ENCODE data around the gene PADI4. TPM values are rescaled to one million over a fixed set of nuclear protein-coding genes. Genes with fewer than 3 reads are reported as not detected.

Gene PADI4
- total and polyA plus RNA-seq, 7 donors = 0.44 to 0.60 TPM; not detected in 5

- intact Hi-C loops (cut with DNase I) = no loop called here
- H3K4me3 ChIP-seq = no peak overlapping the region
- H3K27me3 ChIP-seq = peaks cover 0 to 17% (median 0%) of the 10 kb centered on the region in 3 donors
- 85 to 87% methylated on average over 14 of the region's 14 CpGs for WGBS, 2 donors
- DNase-seq = no peak
- TF ChIP-seq POLR2AphosphoS5 (IDR thresholded peaks at IDR 0.05) (no peak), POLR2A (IDR thresholded peaks at IDR 0.05) (no peak), EP300 (IDR thresholded peaks at IDR 0.05) (no peak), CTCF (IDR thresholded peaks at IDR 0.05) (no peak)
- H3K4me1 ChIP-seq = no peaks in the 10 kb centered on the region
- no peak overlapping the region for H3K27ac ChIP-seq
- no peaks in the 10 kb centered on the region for H3K36me3 ChIP-seq
- H3K9me3 ChIP-seq = no peaks in the 10 kb centered on the region
Measured at GRCh38 chr1:17278996-17279830, 28.8 kb upstream of the PADI4 start.

- TF ChIP-seq POLR2A (IDR thresholded peaks at IDR 0.05) (no peak), POLR2AphosphoS5 (IDR thresholded peaks at IDR 0.05) (no peak), EP300 (IDR thresholded peaks at IDR 0.05) (no peak), CTCF (IDR thresholded peaks at IDR 0.05) (no peak)
- peaks cover 0 to 12% (median 0%) of the 10 kb centered on the region in 3 donors for H3K27me3 ChIP-seq
- no peaks in the 10 kb centered on the region for H3K36me3 ChIP-seq
- no peak overlapping the region for H3K4me3 ChIP-seq
- no peak for DNase-seq
- H3K27ac ChIP-seq = no peak overlapping the region
- intact Hi-C loops (cut with DNase I) = no loop called here
- 84 to 85% methylated on average over 7 of the region's 7 CpGs for WGBS, 2 donors
- H3K4me1 ChIP-seq = no peaks in the 10 kb centered on the region
- no peaks in the 10 kb centered on the region for H3K9me3 ChIP-seq
Measured at GRCh38 chr1:17280436-17280835, 27.6 kb upstream of the PADI4 start.

- Histone ChIP-seq H3K27me3 (peaks cover 0 to 12% (median 0%) of the 10 kb centered on the region in 3 donors), H3K9me3 (no peaks in the 10 kb centered on the region), H3K27ac (no peak overlapping the region), H3K36me3 (no peaks in the 10 kb centered on the region), H3K4me3 (no peak overlapping the region), H3K4me1 (no peaks in the 10 kb centered on the region)
- DNase-seq = no peak
- TF ChIP-seq POLR2AphosphoS5 (IDR thresholded peaks at IDR 0.05) (no peak), EP300 (IDR thresholded peaks at IDR 0.05) (no peak), POLR2A (IDR thresholded peaks at IDR 0.05) (no peak), CTCF (IDR thresholded peaks at IDR 0.05) (no peak)
- 83 to 84% methylated on average over 2 of the region's 2 CpGs for WGBS, 2 donors
- intact Hi-C loops (cut with DNase I) = no loop called here
Measured at GRCh38 chr1:17280894-17281293, 27.1 kb upstream of the PADI4 start.

- Histone ChIP-seq H3K4me3 (no peak overlapping the region), H3K4me1 (no peaks in the 10 kb centered on the region), H3K27me3 (peaks cover 0 to 8% (median 0%) of the 10 kb centered on the region in 3 donors), H3K36me3 (no peaks in the 10 kb centered on the region), H3K9me3 (no peaks in the 10 kb centered on the region), H3K27ac (no peak overlapping the region)
- intact Hi-C loops (cut with DNase I) = no loop called here
- peak; percentile 22 for DNase-seq
- TF ChIP-seq CTCF (IDR thresholded peaks at IDR 0.05) (no peak), EP300 (IDR thresholded peaks at IDR 0.05) (no peak), POLR2AphosphoS5 (IDR thresholded peaks at IDR 0.05) (no peak), POLR2A (IDR thresholded peaks at IDR 0.05) (no peak)
- WGBS, 2 donors = 44% methylated on average over 8 of the region's 8 CpGs
Measured at GRCh38 chr1:17281775-17282181, 26.2 kb upstream of the PADI4 start.
